Adrenal gland (tissue), 5 donors: Measurements from ENCODE around the gene GATAD2A.

ENCODE experiments used
- CTCF ChIP-seq, 6 experiments: fragments of 450-650 bp in 4 of 6; fragments of 200-600 bp in 2 of 6; sonication (generic) in 1 of 6; IDR thresholded peaks; 1 replicate in 5 of 6; 2 replicates in 1 of 6; pipeline versions ENCODE4 v1.5.1 to v1.8.0; 2016 to 2021; ENCODE audit warnings: antibody characterized with exemption in 6 of 6, mild to moderate bottlenecking in 2 of 6, moderate library complexity in 1 of 6
- POLR2A ChIP-seq, 2 donors: fragments of 450-650 bp; IDR thresholded peaks; one replicate each; pipeline ENCODE4 v1.6.1; 2017; ENCODE audit warnings: antibody characterized with exemption in 2 of 2, mild to moderate bottlenecking in 2 of 2, moderate library complexity in 1 of 2
- donor health status: DM: no; HTN: no; CAD: no.

GRCh38 chr19:19446655-19447437 lies 41.4 kb downstream of the GATAD2A start:
- no peak for TF ChIP-seq CTCF (IDR thresholded peaks at IDR 0.05)
- no peak for TF ChIP-seq POLR2A (IDR thresholded peaks at IDR 0.05)
